ENCODE results near the gene MDP1.

MDP1 gene

GRCh38 chr14:24188251-24189058 is 27.4 kb downstream of the MDP1 start, which contains the start of gene IPO4:
TSS of gene IPO4 (minus strand) at chr14:24188816. CDS start at chr14:24188787, 29 bp downstream.
- Histone ChIP-seq H3K9ac (ENCODE audit: low read depth, low read length, poor library complexity, severe bottlenecking) (peak within 1 kb of the TSS; percentile 70), H3F3A (ENCODE audit: low read depth) (no peaks in the 10 kb centered on the region), H3K27me3 (ENCODE audit: insufficient read depth, low read length, poor library complexity, severe bottlenecking) (no peaks in the 10 kb centered on the region), H3K4me2 (ENCODE audit: low read depth, low read length, poor library complexity, severe bottlenecking) (peak within 1 kb of the TSS; percentile 84), H3K4me3 (ENCODE audit: low read length, poor library complexity, severe bottlenecking) (peak within 1 kb of the TSS; percentile 80), H4K20me1 (ENCODE audit: insufficient read depth, low read length, poor library complexity, severe bottlenecking) (no peaks in the 10 kb centered on the region), H3K36me3 (ENCODE audit: insufficient read depth, low read length) (no peaks in the 10 kb centered on the region; the same call in 1 of the 2 replicates), H3K79me2 (ENCODE audit: insufficient read depth, low read length) (peaks cover 17% of the 10 kb centered on the region; the same call in 1 of the 2 replicates), H3K4me1 (ENCODE audit: insufficient read depth, low read length, poor library complexity, severe bottlenecking) (peaks cover 11% of the 10 kb centered on the region), H3K9me2 (replicated peaks; ENCODE audit: low read depth, low read length) (no peaks in the 10 kb centered on the region), H2AFZ (ENCODE audit: low read length) (peak within 1 kb of the TSS; percentile 62), H3K9me3 (ENCODE audit: insufficient read depth, low read depth, low read length) (no peaks in the 10 kb centered on the region)
- TF ChIP-seq CTCF (conservative IDR thresholded peaks at IDR 0.05; ENCODE audit: low read length), result no peak
- TF ChIP-seq EZH2phosphoT487 (IDR thresholded peaks at IDR 0.05; ENCODE audit: borderline replicate concordance), result no peak

GRCh38 chr14:24187539-24187915 is 28.3 kb downstream of the MDP1 start:
- Histone ChIP-seq H3K36me3 (ENCODE audit: insufficient read depth, low read length) (no peaks in the 10 kb centered on the region; the same call in 1 of the 2 replicates), H3K4me2 (ENCODE audit: low read depth, low read length, poor library complexity, severe bottlenecking) (peak overlapping the region; percentile 84), H3K9me3 (ENCODE audit: insufficient read depth, low read depth, low read length) (no peaks in the 10 kb centered on the region), H4K20me1 (ENCODE audit: insufficient read depth, low read length, poor library complexity, severe bottlenecking) (no peaks in the 10 kb centered on the region), H3K9me2 (replicated peaks; ENCODE audit: low read depth, low read length) (no peaks in the 10 kb centered on the region), H2AFZ (ENCODE audit: low read length) (no peak overlapping the region), H3K4me3 (ENCODE audit: low read length, poor library complexity, severe bottlenecking) (peak overlapping the region; percentile 80), H3F3A (ENCODE audit: low read depth) (no peaks in the 10 kb centered on the region), H3K4me1 (ENCODE audit: insufficient read depth, low read length, poor library complexity, severe bottlenecking) (peaks cover 11% of the 10 kb centered on the region), H3K27me3 (ENCODE audit: insufficient read depth, low read length, poor library complexity, severe bottlenecking) (no peaks in the 10 kb centered on the region), H3K79me2 (ENCODE audit: insufficient read depth, low read length) (peaks cover 11% of the 10 kb centered on the region; the same call in 1 of the 2 replicates), H3K9ac (ENCODE audit: low read depth, low read length, poor library complexity, severe bottlenecking) (peak overlapping the region; percentile 70)
- TF ChIP-seq CTCF (conservative IDR thresholded peaks at IDR 0.05; ENCODE audit: low read length) (no peak), EZH2phosphoT487 (IDR thresholded peaks at IDR 0.05; ENCODE audit: borderline replicate concordance) (no peak)

- no peaks in the 10 kb centered on the region for H3K9me2 ChIP-seq (replicated peaks; ENCODE audit: low read depth, low read length)
- H3K4me1 ChIP-seq (ENCODE audit: insufficient read depth, low read length, poor library complexity, severe bottlenecking), result peaks cover 11% of the 10 kb centered on the region
- H3K4me2 ChIP-seq (ENCODE audit: low read depth, low read length, poor library complexity, severe bottlenecking), result peak overlapping the region; percentile 84
- H3K36me3 ChIP-seq (ENCODE audit: insufficient read depth, low read length), result no peaks in the 10 kb centered on the region; the same call in 1 of the 2 replicates
- H3K79me2 ChIP-seq (ENCODE audit: insufficient read depth, low read length), result peaks cover 6% of the 10 kb centered on the region; the same call in 1 of the 2 replicates
- no peaks in the 10 kb centered on the region for H3F3A ChIP-seq (ENCODE audit: low read depth)
- no peak overlapping the region for H3K9ac ChIP-seq (ENCODE audit: low read depth, low read length, poor library complexity, severe bottlenecking)
- H4K20me1 ChIP-seq (ENCODE audit: insufficient read depth, low read length, poor library complexity, severe bottlenecking), result no peaks in the 10 kb centered on the region
- no peaks in the 10 kb centered on the region for H3K9me3 ChIP-seq (ENCODE audit: insufficient read depth, low read depth, low read length)
- no peaks in the 10 kb centered on the region for H3K27me3 ChIP-seq (ENCODE audit: insufficient read depth, low read length, poor library complexity, severe bottlenecking)
- TF ChIP-seq CTCF (conservative IDR thresholded peaks at IDR 0.05; ENCODE audit: low read length), result no peak
- no peak for TF ChIP-seq EZH2phosphoT487 (IDR thresholded peaks at IDR 0.05; ENCODE audit: borderline replicate concordance)
- H2AFZ ChIP-seq (ENCODE audit: low read length), result no peak overlapping the region
- H3K4me3 ChIP-seq (ENCODE audit: low read length, poor library complexity, severe bottlenecking), result no peak overlapping the region
These were observed 28.9 kb downstream of the MDP1 start for GRCh38 chr14:24186831-24187538.
